Renal cortex interstitium (tissue), 3 donors: ENCODE data around the gene SUMF2. TPM values are rescaled to one million over a fixed set of nuclear protein-coding genes. Genes with fewer than 3 reads are reported as not detected.

ENCODE experiments used
- polyA plus RNA-seq, 3 donors: library from polyadenylated mRNA; unstranded; fragments of 120-200 nt; gene quantifications; one replicate each; pipeline ENCODE4 v1.2.1, GENCODE V29; 2013; ENCODE audit not compliant: insufficient read length in 3 of 3

Gene SUMF2
- polyA plus RNA-seq, 3 donors, result 130 to 169 (median 135) TPM

Other genes with a start within 250 kb of the SUMF2 start
- under 1 TPM; 0.16 to 0.57 (median 0.19) TPM for gene SEPTIN14, start 201.5 kb upstream of the SUMF2 start, polyA plus RNA-seq
- 10 to 100 TPM; 12.3 to 15.8 (median 14.6) TPM for gene ZNF713, start 176.8 kb upstream of the SUMF2 start, polyA plus RNA-seq
- gene MRPS17, start 112.4 kb upstream of the SUMF2 start, polyA plus RNA-seq, result 10 to 100 TPM; 16.0 to 20.5 (median 16.1) TPM
- 100 to 1,000 TPM in 2 of 3 donors, 10 to 100 TPM in 1; 94.5 to 119 (median 105) TPM for gene NIPSNAP2, start 99.7 kb upstream of the SUMF2 start, polyA plus RNA-seq
- 10 to 100 TPM; 26.1 to 35.1 (median 28.8) TPM for gene PSPH, start 12.8 kb upstream of the SUMF2 start, polyA plus RNA-seq
- 100 to 1,000 TPM; 206 to 245 (median 233) TPM for gene CCT6A, start 12.5 kb upstream of the SUMF2 start, polyA plus RNA-seq
- gene PHKG1, start 28.7 kb downstream of the SUMF2 start, polyA plus RNA-seq, result 1 to 10 TPM in 2 of 3 donors, under 1 TPM in 1; 0.90 to 3.0 (median 1.4) TPM
- gene CHCHD2, start 42.2 kb downstream of the SUMF2 start, polyA plus RNA-seq, result 100 to 1,000 TPM; 238 to 284 (median 266) TPM
- 1 to 10 TPM; 2.4 to 3.5 (median 2.6) TPM for gene NUPR2, start 52.1 kb downstream of the SUMF2 start, polyA plus RNA-seq